HG02759 (cell line): Measurements from ENCODE around the gene DHRS3.
"Not testable (repeated sequence)": the region's sequence is repeated elsewhere in the genome, so short reads cannot be mapped to it uniquely, and the experiment has no call there.

Experiments
- ATAC-seq: cut with Tn5 transposase; IDR thresholded peaks from one replicate; pipeline ENCODE4 v1.9.1; 2021; ENCODE audit warnings: mild to moderate bottlenecking, moderate library complexity; ENCODE audit not compliant: unreplicated experiment

DHRS3 gene, protein sequence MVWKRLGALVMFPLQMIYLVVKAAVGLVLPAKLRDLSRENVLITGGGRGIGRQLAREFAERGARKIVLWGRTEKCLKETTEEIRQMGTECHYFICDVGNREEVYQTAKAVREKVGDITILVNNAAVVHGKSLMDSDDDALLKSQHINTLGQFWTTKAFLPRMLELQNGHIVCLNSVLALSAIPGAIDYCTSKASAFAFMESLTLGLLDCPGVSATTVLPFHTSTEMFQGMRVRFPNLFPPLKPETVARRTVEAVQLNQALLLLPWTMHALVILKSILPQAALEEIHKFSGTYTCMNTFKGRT

GRCh38 chr1:12617901-12618660 is at the start of gene DHRS3:
Gene DHRS3, minus strand, starts transcription at chr1:12618210. Its CDS starts 862 bp downstream, at chr1:12617348.
- no peak for ATAC-seq

DNA sequence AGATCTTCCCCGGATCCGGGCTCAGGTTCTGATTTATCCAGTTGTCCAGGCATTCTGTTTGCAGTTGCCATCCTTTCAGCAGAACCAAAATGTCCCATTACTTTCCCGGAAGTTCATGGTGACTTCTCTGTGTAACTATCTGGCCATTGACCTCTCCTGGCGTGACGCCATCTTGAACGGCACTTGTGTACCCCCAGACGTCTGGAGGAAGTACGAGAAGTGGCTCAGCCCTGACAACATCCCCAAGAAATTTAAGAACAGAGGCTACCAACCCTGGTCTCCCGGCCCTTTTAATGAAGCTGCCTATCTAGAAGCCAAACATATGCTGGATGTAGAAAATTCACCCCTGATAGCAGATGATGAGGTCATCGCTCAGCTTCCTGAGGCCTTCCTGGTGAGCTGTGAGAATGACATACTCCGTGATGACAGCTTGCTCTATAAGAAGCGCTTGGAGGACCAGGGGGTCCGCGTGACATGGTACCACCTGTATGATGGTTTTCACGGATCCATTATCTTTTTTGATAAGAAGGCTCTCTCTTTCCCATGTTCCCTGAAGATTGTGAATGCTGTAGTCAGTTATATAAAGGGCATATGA is 48.2 kb upstream of the DHRS3 start:
- ATAC-seq = no peak

GRCh38 chr1:12665511-12665910 is 47.5 kb upstream of the DHRS3 start:
- no peak for ATAC-seq

DNA sequence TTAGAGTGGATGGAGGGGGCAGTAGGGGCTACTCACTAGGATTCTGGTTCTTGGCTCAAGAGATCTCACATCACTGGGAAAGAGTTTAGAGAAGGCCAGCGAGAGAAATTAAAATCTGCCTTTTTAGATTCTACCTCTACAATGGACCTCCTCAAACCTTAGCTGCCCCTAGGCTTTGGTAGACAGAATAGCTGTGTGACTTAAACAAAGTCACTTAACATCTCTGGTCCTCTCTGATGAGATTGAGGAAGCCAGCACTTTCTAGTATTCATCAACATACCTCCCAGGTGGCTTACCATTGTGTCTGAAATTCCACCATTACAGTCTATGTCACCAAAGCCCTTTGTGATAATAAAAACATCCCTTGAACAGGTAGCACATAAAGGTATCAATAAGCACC is 44.5 kb upstream of the DHRS3 start:
- ATAC-seq = no peak

DNA sequence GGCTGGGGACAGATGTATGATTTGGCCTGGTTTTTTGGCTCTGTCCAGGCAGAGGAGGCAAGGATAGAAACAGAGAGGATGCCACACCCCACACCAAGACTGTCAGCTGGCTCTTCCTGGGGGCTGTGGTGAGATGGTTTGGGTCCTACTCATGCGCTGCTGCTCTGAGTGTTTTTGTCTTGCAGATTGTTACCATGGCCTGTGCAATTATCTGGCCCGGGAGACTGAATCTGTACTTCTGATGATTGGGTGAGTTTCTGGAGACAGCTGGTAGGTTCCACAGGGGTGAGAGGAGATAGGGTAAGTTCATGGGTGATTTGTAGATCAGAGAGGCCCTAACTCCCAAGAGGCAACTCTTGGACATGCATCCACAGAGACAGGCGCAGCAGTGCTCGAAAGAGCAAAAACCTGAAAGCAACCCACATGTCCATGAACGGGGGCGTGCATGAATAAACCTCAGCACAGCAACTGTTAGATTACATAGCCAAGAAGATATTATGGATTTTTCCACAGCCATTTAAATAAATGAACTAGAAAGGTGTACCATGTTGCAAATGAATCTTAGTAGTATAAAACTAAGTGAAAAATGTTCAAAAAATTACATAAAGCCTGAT is 43.7 kb upstream of the DHRS3 start:
- no peak for ATAC-seq

DNA sequence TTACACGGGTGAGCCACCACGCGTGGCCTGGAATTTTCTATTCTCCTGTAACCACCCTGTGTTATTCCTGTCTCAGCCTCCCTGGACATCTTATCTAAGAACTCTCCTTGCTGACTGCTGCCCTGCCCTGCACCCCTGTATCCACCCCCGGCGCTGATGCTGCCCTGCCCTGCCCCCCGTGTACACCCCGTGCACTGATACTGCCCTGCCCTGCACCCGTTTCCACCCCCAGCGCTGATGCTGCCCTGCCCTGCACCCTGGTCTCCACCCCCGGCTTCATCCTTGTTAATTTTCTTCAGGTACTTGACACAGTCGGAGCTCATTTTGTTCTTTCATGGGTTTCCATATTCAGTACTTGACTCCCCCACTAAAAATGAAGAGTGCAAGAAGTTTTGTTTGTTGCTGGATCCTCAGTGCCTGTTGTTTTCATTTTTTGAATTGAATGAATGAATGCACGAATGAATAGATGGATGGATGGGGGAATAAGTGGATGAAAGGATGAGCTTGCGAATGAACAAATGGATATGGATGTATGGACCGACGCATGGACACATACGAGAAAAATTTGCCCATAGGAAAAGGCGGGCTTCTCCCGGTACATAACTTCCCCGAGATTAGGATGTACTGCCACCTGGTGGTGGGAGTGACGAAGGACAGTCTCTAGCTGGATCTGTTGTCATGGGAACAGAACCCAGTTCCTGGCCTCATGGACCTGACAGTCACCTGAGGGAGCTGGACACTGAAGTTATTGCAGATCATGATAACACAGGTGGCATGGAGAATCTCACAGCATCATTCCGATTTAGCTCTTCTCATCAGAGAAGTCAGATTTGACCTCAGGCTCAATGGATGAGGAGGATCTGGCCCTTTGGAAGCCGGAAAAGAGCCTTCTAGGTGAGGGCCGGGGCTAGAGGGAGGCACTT is 40.8 kb upstream of the DHRS3 start:
- no peak for ATAC-seq

- ATAC-seq = not testable (repeated sequence)
Measured at GRCh38 chr1:12657885-12658512, 40.0 kb upstream of the DHRS3 start.

GRCh38 chr1:12657060-12657884 is 39.3 kb upstream of the DHRS3 start:
- no peak for ATAC-seq

DNA sequence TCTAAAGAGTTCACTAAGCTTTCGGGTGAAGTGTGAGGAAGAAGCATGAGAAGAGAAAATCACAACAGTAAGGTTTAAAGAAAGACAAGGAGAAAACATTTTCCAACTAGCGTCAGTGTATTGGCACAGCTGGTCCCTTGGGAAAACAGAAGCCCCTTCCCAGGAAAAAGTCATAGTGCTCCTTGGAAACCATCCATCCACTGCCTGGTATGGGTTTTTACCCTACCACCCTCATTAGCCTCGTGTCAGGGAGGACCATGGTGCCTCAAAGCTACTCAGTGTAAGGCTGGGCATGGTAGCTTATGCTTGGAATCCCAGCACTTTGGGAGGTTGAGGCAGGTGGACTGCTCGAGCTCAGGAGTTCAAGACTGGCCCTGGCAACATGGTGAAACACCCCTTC is 38.6 kb upstream of the DHRS3 start:
- ATAC-seq = no peak

- ATAC-seq = no peak
Measured at GRCh38 chr1:12654657-12655056, 36.6 kb upstream of the DHRS3 start.

DNA sequence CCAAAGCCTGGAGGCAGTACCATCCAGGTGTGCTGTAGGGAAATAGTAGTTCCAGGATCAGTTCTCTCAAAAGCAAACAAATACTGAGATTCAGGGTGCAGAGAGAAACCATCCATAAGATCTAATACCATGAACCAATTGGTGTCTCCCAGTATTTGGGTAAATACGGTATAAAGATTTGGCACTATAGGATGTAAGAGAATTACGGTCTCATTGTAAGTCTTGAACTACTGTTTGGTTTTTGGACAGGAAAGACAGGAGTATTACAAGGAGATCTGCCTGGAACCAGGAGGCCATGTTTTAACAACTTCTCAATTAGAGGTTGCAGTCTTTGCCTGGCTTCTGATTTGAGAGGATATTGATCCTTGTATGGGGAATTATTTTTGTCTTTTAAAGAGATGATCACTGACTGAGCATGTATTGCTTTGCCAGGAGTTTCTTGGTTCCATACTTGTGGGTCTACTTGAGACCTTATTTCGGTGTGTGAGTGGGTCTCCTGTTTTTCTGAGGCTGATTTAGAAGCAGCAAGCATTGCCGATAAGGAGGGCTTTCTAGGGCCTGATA is 36.1 kb upstream of the DHRS3 start:
- ATAC-seq = no peak

DNA sequence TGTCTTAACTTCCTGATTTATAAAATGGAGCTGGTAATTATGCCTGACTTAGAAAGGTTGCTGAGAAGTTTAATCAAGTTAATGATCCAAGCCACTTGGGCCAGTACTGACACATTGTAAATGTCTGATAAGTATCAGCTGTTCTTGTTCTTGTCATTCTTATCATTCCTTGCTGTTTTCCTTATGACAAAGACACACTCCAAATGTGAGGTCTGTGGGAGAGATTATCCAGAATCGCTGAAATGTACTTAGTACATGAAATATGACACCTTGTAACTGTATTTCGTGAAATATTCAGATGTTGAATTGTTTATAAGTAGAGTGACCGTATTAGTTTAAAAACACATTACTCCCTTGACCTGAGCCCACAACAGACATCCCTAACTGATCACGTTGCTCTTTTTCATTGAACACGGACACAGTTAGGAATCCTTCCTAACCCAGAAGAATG is 32.0 kb upstream of the DHRS3 start:
- ATAC-seq = no peak

GRCh38 chr1:12648741-12649140 is 30.7 kb upstream of the DHRS3 start:
- ATAC-seq = no peak

GRCh38 chr1:12645401-12645800 is 27.4 kb upstream of the DHRS3 start:
- not testable (repeated sequence) for ATAC-seq

DNA sequence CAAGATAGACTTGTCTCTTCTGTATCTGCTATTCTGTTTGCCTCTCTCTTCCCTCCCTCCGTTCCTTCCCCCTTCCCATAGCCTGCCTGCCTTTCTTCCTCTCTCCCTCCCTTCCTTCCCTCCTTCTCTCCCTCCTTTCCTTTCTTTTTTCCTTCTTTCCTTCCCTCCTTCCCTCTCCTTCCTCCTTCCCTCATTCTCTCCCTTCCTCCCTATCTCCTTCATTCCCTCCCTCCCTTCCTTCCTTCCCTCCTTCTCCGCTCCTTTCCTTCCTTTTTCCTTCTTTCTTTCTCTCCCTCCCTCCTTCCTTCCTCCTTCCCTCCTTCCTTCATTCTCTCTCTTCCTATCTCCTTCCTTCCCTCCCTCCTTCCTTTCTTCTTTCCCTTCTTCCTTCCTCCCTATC is 26.8 kb upstream of the DHRS3 start:
- no peak for ATAC-seq

DNA sequence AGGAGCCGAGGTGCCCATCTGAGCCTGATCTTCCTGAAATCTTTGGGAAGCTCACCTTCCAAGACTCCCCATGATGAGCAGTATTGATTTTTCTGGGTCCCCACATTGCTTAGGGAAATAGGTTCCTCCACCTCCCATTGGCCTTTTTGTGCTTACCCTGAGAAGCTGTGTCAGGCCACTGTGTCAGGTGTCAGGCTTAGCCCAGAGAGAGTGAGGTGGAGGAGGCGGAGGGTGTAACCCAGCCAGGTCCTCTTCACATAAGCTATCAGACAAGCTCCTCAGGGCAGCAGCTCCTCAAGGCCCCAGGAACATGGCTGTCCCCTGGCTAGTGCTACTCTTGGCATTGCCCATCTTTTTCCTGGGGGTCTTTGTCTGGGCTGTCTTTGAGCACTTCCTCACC is 26.2 kb upstream of the DHRS3 start:
- no peak for ATAC-seq

GRCh38 chr1:12643785-12644184 is 25.8 kb upstream of the DHRS3 start, which contains the start of gene AADACL4:
Gene AADACL4, plus strand, starts transcription at chr1:12644085. Its CDS starts 462 bp downstream, at chr1:12644547.
- no peak for ATAC-seq

DNA sequence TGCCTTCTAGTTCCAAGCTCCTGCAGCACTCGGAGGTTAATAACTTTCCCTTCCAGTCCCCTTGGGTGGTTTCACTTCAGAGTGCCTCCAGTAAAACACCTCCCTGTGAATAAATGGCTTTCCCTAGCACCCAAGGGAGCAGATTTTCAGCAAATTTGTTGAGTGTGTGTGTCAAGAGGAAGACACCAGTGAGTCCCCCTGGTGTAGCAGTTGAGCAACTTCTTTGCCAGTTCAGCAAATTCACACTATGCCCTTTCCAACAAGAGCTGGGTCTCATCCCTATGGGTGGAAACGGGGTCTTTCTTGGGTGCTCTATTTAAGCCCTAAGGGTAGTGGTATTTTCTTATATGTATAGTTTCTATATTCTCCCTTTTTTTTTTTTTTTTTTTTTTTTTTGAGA is 25.1 kb upstream of the DHRS3 start:
- ATAC-seq = no peak

- no peak for ATAC-seq
Measured at GRCh38 chr1:12640958-12641272, 22.9 kb upstream of the DHRS3 start.
